ENCODE data around the gene FGR.
"Not testable (repeated sequence)": the region's sequence is repeated elsewhere in the genome, so short reads cannot be mapped to it uniquely, and the experiment has no call there.

DNA sequence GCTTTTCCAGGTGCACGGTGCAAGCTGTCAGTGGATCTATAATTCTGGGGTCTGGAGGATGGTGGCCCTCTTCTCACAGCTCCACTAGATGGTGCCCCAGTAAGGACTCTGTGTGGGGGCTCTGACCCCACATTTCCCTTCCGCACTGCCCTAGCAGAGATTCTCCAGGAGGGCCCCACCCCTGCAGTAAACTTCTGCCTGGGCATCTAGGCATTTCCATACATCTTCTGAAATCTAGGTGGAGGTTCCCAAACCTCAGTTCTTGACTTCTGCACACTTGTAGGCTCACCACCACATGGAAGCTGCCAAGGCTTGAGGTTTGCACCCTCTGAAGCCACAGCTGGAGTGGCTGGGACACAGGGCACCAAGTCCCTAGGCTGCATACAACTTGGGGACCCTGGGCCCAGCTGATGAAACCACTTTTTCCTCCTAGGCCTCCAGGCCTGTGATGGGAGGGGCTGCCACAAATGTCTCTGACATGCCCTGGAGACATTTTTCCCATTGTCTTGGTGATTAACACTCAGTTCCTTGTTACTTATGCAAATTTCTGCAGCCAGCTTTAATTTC is 45.3 kb upstream of the FGR start:
- TF ChIP-seq EP300, POLR2A (IDR thresholded peaks at IDR 0.05): not testable (repeated sequence)
- TF ChIP-seq, protein P1, sequence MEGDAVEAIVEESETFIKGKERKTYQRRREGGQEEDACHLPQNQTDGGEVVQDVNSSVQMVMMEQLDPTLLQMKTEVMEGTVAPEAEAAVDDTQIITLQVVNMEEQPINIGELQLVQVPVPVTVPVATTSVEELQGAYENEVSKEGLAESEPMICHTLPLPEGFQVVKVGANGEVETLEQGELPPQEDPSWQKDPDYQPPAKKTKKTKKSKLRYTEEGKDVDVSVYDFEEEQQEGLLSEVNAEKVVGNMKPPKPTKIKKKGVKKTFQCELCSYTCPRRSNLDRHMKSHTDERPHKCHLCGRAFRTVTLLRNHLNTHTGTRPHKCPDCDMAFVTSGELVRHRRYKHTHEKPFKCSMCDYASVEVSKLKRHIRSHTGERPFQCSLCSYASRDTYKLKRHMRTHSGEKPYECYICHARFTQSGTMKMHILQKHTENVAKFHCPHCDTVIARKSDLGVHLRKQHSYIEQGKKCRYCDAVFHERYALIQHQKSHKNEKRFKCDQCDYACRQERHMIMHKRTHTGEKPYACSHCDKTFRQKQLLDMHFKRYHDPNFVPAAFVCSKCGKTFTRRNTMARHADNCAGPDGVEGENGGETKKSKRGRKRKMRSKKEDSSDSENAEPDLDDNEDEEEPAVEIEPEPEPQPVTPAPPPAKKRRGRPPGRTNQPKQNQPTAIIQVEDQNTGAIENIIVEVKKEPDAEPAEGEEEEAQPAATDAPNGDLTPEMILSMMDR (IDR thresholded peaks at IDR 0.05) = not testable (repeated sequence)
